ENCODE measurements around the gene MBNL2. TPM values are rescaled to one million over a fixed set of nuclear protein-coding genes. Genes with fewer than 3 reads are reported as not detected.

Gene MBNL2
- total RNA-seq, 1 experiment from 2014 or later: 0.17 TPM

- WGBS (ENCODE audit: extremely low coverage, insufficient read length, low lambda C conversion rate): no CpG with 5 or more reads among the region's 4 CpGs
- Histone ChIP-seq H2BK12ac (ENCODE audit: insufficient read length, low read depth, low read length) (no peak overlapping the region), H2BK120ac (ENCODE audit: low read depth, low read length, poor library complexity, severe bottlenecking) (no peak overlapping the region), H3K23ac (ENCODE audit: insufficient read length, low read depth, low read length) (no peak overlapping the region), H4K5ac (ENCODE audit: insufficient read length, low read depth, low read length) (no peak overlapping the region), H3K79me1 (ENCODE audit: insufficient read depth, low read depth, low read length, poor library complexity, severe bottlenecking) (no peaks in the 10 kb centered on the region), H4K91ac (ENCODE audit: insufficient read length, low read depth, low read length) (no peak overlapping the region), H3K4me2 (ENCODE audit: insufficient read depth, insufficient read length, low read length) (no peak overlapping the region), H3K4me1 (ENCODE audit: insufficient read depth, low read length) (no peaks in the 10 kb centered on the region), H3K14ac (ENCODE audit: insufficient read depth, low read length) (no peak overlapping the region), H3K79me2 (ENCODE audit: insufficient read depth, low read length) (no peaks in the 10 kb centered on the region), H3K56ac (ENCODE audit: insufficient read length, low read depth, low read length) (no peak overlapping the region), H2AK5ac (ENCODE audit: insufficient read length, low read length) (no peak overlapping the region), H3K9me3 (ENCODE audit: control insufficient read depth, low read depth, low read length) (no peaks in the 10 kb centered on the region), H2BK15ac (ENCODE audit: low read depth, low read length) (no peak overlapping the region), H3K23me2 (ENCODE audit: insufficient read length, low read depth, low read length, poor library complexity, severe bottlenecking) (no peaks in the 10 kb centered on the region), H3K18ac (ENCODE audit: insufficient read length, low read depth, low read length) (no peak overlapping the region), H3K27me3 (ENCODE audit: insufficient read depth, low read length) (no peaks in the 10 kb centered on the region), H4K20me1 (ENCODE audit: control insufficient read depth, insufficient read depth, insufficient read length) (no peaks in the 10 kb centered on the region), H2BK5ac (ENCODE audit: insufficient read length, low read length) (no peak overlapping the region), H3T11ph (ENCODE audit: low read length) (no peak overlapping the region), H2AFZ (ENCODE audit: low read length) (no peak overlapping the region), H2BK20ac (ENCODE audit: low read depth, low read length, poor library complexity, severe bottlenecking) (no peak overlapping the region), H3K4ac (ENCODE audit: low read depth, low read length) (no peak overlapping the region), H4K8ac (replicated peaks; ENCODE audit: insufficient read length, low read depth, low read length) (no peak overlapping the region), H3K9ac (ENCODE audit: extremely low read depth, insufficient read length, low read length) (no peak overlapping the region), H3K27ac (ENCODE audit: insufficient read length, low read depth, low read length) (no peak overlapping the region)
- peaks cover 0 to 9% (median 8%) of the 10 kb centered on the region in 3 experiments; a peak in 4 of 7 replicates for H3K36me3 Mint-ChIP-seq (ENCODE audit: insufficient read depth in 1 of 3, low read depth in 3 of 3)
- no peak for DNase-seq
- TF ChIP-seq CTCF (conservative IDR thresholded peaks at IDR 0.05): no peak
- no peak overlapping the region for H3K4me3 Mint-ChIP-seq
- peaks cover 6 to 7% of the 10 kb centered on the region in 2 experiments for H3K4me1 Mint-ChIP-seq
- peaks cover 17% of the 10 kb centered on the region for H3K27me3 Mint-ChIP-seq (ENCODE audit: low read depth)
- H3K9me3 Mint-ChIP-seq: peaks cover 0 to 6% of the 10 kb centered on the region in 2 experiments; a peak in 2 of 5 replicates
- no peak overlapping the region; a peak in 1 of 7 replicates for H3K27ac Mint-ChIP-seq
Measured at GRCh38 chr13:97353927-97354675, 132.0 kb downstream of the MBNL2 start.

Measured in H9 (cell line).